Gastroesophageal sphincter (tissue), 4 donors: ENCODE measurements around the gene ZCCHC17. TPM values are rescaled to one million over a fixed set of nuclear protein-coding genes. Genes with fewer than 3 reads are reported as not detected.

Source experiments
- ATAC-seq: fragments of 150-250 bp; one replicate; pipeline ENCODE4 v1.9.1; 2016; ENCODE audit warnings: mild to moderate bottlenecking, moderate library complexity
- H3K27ac ChIP-seq, 4 donors: fragments of 200-600 bp; sonication (generic) in 3 of 4; 1 replicate in 3 of 4; 2 replicates in 1 of 4; pipeline ENCODE4 v1.5.1; 2016 to 2019
- H3K27me3 ChIP-seq: fragments of 200-600 bp; sonication (generic); one replicate; pipeline ENCODE4 v1.5.1; 2019
- H3K36me3 ChIP-seq, 2 donors: fragments of 200-600 bp; sonication (generic); one replicate each; pipeline ENCODE4 v1.5.1; 2019; ENCODE audit warnings: control low read depth in 1 of 2
- H3K4me1 ChIP-seq, 3 donors: fragments of 200-600 bp; sonication (generic); 1 replicate in 2 of 3; 2 replicates in 1 of 3; pipeline ENCODE4 v1.5.1; 2016 to 2019; ENCODE audit warnings: control low read depth in 2 of 3
- H3K4me3 ChIP-seq, 2 donors: fragments of 200-600 bp; sonication (generic); one replicate each; pipeline ENCODE4 v1.5.1; 2019; ENCODE audit warnings: mild to moderate bottlenecking in 1 of 2, moderate library complexity in 1 of 2
- H3K9me3 ChIP-seq, 3 donors: fragments of 200-600 bp; sonication (generic); one replicate each; pipeline ENCODE4 v1.5.1; 2017 to 2019; ENCODE audit warnings: control low read depth in 2 of 3
- EP300 ChIP-seq: sonication (generic); formaldehyde crosslinking; IDR thresholded peaks from one replicate; pipeline ENCODE4 v1.6.1; 2017; ENCODE audit warnings: antibody characterized with exemption, mild to moderate bottlenecking
- POLR2A ChIP-seq, 2 donors: fragments of 450-650 bp; IDR thresholded peaks; one replicate each; pipeline ENCODE4 v1.6.1; 2017; ENCODE audit warnings: antibody characterized with exemption in 2 of 2, mild to moderate bottlenecking in 2 of 2, moderate library complexity in 1 of 2
- POLR2AphosphoS5 ChIP-seq: sonication (generic); formaldehyde crosslinking; IDR thresholded peaks from one replicate; pipeline ENCODE4 v1.6.1; 2017; ENCODE audit warnings: antibody characterized with exemption
- WGBS, 2 donors: methylation state at CpG; one replicate each; pipeline ENCODE4 v1.1.5; 2018; ENCODE audit warnings: low coverage in 1 of 2; 5-methylcytosine and 5-hydroxymethylcytosine counted together
- total RNA-seq, 4 donors: library from RNA; depleted of rRNA; stranded (reverse); fragments of >200 nt; gene quantifications; one replicate each; pipeline ENCODE4 v1.1.0, GENCODE V29; 2016
- TF ChIP-seq, protein P1 (sequence below), 4 experiments: fragments of 200-600 bp in 2 of 4; fragments of 450-650 bp in 2 of 4; sonication (generic) in 1 of 4; IDR thresholded peaks; one replicate each; pipeline ENCODE4 v1.5.1; 2017 to 2019; ENCODE audit warnings: antibody characterized with exemption in 4 of 4, mild to moderate bottlenecking in 2 of 4, moderate library complexity in 2 of 4

ZCCHC17 gene
- total RNA-seq, 4 donors from 2014 or later = 25.4 to 28.7 (median 27.4) TPM

DNA sequence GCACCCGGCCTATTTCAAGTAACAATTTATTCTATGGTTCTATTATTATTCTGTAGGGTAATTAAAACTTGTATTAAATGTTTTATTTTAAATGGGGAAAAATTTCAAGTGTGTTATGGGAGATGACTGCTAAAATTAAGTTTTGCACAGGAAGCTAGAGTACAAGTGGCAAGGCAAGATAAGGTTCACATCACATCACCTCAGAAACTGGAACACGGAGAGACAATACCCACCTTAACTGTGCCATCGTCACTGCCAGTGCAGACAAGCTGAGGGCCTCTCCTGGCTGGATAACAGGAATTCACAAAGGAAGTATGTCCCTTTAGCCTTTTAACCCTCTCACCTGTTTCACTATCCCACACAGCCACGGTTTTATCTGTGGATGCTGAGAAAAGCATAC is 7.8 kb upstream of the ZCCHC17 start:
- Histone ChIP-seq H3K4me1 (peaks cover 0 to 8% (median 0%) of the 10 kb centered on the region in 3 donors), H3K36me3 (peaks cover 0 to 100% of the 10 kb centered on the region in 2 donors), H3K27ac (no peak overlapping the region), H3K27me3 (no peaks in the 10 kb centered on the region), H3K9me3 (no peaks in the 10 kb centered on the region), H3K4me3 (no peak overlapping the region)
- TF ChIP-seq POLR2AphosphoS5 = no peak
- TF ChIP-seq POLR2A (IDR thresholded peaks at IDR 0.05) = no peak
- no peak for TF ChIP-seq EP300
- TF ChIP-seq, protein P1, sequence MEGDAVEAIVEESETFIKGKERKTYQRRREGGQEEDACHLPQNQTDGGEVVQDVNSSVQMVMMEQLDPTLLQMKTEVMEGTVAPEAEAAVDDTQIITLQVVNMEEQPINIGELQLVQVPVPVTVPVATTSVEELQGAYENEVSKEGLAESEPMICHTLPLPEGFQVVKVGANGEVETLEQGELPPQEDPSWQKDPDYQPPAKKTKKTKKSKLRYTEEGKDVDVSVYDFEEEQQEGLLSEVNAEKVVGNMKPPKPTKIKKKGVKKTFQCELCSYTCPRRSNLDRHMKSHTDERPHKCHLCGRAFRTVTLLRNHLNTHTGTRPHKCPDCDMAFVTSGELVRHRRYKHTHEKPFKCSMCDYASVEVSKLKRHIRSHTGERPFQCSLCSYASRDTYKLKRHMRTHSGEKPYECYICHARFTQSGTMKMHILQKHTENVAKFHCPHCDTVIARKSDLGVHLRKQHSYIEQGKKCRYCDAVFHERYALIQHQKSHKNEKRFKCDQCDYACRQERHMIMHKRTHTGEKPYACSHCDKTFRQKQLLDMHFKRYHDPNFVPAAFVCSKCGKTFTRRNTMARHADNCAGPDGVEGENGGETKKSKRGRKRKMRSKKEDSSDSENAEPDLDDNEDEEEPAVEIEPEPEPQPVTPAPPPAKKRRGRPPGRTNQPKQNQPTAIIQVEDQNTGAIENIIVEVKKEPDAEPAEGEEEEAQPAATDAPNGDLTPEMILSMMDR (IDR thresholded peaks at IDR 0.05) = no peak
- 83 to 90% methylated on average over 3 to 4 of the region's 4 CpGs for WGBS, 2 donors
- ATAC-seq = no peak

GRCh38 chr1:31295874-31296485 is 852 bp upstream of the ZCCHC17 start:
- Histone ChIP-seq H3K27ac (peak overlapping the region; percentile 87 to 97 (median 90)), H3K27me3 (no peaks in the 10 kb centered on the region), H3K9me3 (no peaks in the 10 kb centered on the region), H3K36me3 (peaks cover 0 to 42% of the 10 kb centered on the region in 2 donors), H3K4me1 (peaks cover 6 to 57% (median 9%) of the 10 kb centered on the region in 3 donors), H3K4me3 (peak overlapping the region; percentile 63 to 95)
- WGBS, 2 donors = 21 to 24% methylated on average over 9 to 13 of the region's 17 CpGs
- TF ChIP-seq POLR2AphosphoS5 = no peak
- no peak for TF ChIP-seq POLR2A (IDR thresholded peaks at IDR 0.05)
- TF ChIP-seq EP300 = no peak
- TF ChIP-seq, protein P1 (IDR thresholded peaks at IDR 0.05) = no peak
- ATAC-seq = no peak

DNA sequence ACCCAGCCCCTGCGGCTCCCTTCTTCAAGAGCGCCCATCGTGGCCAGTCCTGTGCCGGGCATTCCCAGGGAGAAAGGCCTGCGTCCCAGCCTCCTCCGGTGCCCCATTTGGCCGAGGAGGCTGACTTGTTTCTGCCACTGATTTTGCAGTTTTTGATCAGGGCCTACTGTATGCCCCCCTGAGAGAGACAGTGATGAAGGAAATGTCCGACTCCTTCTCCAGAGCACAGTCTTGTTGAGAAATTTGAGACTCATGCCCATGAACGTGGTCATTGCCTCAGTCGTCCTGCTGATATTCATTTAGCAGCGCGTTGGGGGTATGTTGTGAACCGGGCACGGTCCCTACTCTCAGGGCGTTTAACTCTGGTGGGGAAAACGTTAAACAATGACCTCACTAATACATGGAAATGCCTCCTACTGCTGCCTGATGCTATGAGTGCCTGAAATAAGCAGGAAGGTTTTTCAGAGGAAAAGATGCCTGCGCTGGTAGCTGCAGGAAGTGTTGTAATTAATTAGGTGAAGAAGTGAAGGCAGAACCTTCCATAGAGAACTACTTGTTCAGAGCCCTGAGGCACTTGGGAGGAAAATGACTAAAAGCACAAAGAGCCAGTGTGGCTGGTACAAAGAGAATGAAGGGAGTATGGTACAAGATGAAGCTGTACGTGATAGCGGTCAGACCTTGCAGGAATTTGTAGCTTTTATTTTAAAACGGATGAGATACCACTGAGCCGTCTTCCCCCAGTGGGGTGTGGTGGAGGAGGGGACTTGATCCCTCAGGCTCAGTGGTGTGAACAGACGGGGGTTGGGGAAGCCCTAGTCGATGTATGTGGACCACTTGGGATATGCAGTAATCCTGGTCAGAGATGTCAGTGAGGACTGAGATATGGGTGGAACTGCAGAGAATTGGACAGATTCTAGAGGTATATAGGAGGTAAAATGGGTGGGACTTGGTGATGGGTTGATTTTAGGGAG is 730 bp downstream of the ZCCHC17 start:
- no peak for ATAC-seq
- no peaks in the 10 kb centered on the region for H3K9me3 ChIP-seq
- TF ChIP-seq POLR2A (IDR thresholded peaks at IDR 0.05) (no peak), EP300 (no peak), POLR2AphosphoS5 (no peak)
- TF ChIP-seq, protein P1 (IDR thresholded peaks at IDR 0.05) = no peak
- H3K36me3 ChIP-seq = peaks cover 0 to 27% of the 10 kb centered on the region in 2 donors
- no peaks in the 10 kb centered on the region for H3K27me3 ChIP-seq
- peaks cover 6 to 57% (median 9%) of the 10 kb centered on the region in 3 donors for H3K4me1 ChIP-seq
- H3K4me3 ChIP-seq = peak overlapping the region; percentile 63 to 95
- whole genome bisulfite sequencing, 2 donors = 8 to 9% methylated on average over 6 to 8 of the region's 23 CpGs
- H3K27ac ChIP-seq = peak overlapping the region; percentile 54 to 97 (median 90)

DNA sequence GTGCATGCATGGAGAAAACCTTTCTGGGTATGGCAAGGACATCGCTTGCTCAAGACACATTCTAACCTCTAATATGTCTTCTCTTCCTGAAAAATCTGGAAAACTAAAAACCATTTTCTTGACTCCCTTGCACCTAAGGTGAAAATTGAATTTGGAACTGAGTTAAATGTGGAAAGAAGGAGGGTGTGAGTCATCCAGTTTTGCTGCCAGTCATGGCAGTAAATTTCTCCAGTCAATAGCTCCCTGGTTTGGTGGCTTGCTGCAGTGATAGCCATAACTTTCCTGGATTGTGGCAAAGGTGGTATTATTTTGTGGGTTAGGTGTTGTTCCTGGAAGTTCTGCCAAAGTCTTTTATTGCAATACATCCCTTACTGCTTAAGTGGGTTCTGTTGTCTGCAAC is 2.5 kb downstream of the ZCCHC17 start:
- Histone ChIP-seq H3K9me3 (no peaks in the 10 kb centered on the region), H3K4me1 (peaks cover 6 to 46% (median 9%) of the 10 kb centered on the region in 3 donors), H3K27ac (no peak overlapping the region), H3K36me3 (peaks cover 0 to 9% of the 10 kb centered on the region in 2 donors), H3K27me3 (no peaks in the 10 kb centered on the region), H3K4me3 (no peak overlapping the region)
- 93 to 100% methylated on average over 1 of the region's 1 CpG for WGBS, 2 donors
- TF ChIP-seq POLR2A (IDR thresholded peaks at IDR 0.05) (no peak), POLR2AphosphoS5 (no peak), EP300 (no peak)
- TF ChIP-seq, protein P1 (IDR thresholded peaks at IDR 0.05) = no peak
- no peak for ATAC-seq
